Measurements from ENCODE around the gene SYNGR1. TPM values are rescaled to one million over a fixed set of nuclear protein-coding genes. Genes with fewer than 3 reads are reported as not detected.

Gene SYNGR1
- total and polyA plus RNA-seq, 12 donors, result 29.8 to 85.8 (median 41.6) TPM

DNA sequence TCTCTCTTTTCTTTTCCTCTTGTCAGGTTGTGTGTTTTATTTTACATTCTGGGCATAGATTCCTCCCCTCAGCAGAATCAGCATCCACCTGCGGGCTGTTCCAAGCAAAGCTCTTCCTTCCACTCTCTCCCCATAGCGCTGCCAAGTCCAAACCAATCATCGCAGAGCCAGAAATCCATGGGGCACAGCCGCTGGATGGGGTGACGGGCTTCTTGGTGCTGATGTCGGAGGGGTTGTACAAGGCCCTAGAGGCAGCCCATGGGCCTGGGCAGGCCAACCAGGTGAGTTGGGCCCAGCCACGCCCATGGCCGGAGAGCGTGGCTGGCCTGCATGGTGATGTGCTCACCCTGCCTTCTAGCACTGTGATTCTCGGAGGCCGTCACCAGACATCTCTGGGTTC, 71.9 kb downstream of the SYNGR1 start:
- no peak for DNase-seq

DNA sequence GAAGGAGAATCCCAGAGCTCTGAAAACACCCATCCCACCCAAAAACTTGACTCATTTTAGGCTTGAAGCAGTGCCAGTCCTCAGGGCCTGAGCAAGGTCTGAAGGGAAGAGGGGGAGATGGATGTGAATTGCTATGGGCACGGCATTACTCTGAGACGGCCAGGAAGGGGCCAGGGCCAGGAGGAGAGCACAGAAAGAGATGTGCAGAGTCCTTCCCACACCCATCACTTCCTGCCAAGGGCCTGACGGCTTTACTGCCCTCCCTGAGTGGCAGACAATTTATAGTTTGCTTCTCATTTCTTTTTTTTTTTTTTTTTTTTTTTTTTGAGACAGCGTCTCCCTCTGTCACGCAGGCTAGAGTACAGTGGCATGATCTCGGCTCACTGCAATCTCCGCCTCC, 72.3 kb downstream of the SYNGR1 start:
- no peaks in the 10 kb centered on the region for H3K9me3 ChIP-seq
- peaks cover 0 to 97% (median 57%) of the 10 kb centered on the region in 9 donors for H3K36me3 ChIP-seq
- intact Hi-C loops (cut with DNase I), result no loop called here
- TF ChIP-seq, protein P1, sequence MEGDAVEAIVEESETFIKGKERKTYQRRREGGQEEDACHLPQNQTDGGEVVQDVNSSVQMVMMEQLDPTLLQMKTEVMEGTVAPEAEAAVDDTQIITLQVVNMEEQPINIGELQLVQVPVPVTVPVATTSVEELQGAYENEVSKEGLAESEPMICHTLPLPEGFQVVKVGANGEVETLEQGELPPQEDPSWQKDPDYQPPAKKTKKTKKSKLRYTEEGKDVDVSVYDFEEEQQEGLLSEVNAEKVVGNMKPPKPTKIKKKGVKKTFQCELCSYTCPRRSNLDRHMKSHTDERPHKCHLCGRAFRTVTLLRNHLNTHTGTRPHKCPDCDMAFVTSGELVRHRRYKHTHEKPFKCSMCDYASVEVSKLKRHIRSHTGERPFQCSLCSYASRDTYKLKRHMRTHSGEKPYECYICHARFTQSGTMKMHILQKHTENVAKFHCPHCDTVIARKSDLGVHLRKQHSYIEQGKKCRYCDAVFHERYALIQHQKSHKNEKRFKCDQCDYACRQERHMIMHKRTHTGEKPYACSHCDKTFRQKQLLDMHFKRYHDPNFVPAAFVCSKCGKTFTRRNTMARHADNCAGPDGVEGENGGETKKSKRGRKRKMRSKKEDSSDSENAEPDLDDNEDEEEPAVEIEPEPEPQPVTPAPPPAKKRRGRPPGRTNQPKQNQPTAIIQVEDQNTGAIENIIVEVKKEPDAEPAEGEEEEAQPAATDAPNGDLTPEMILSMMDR (IDR thresholded peaks at IDR 0.05), result no peak
- WGBS, 2 donors, result 88 to 91% methylated on average over 7 of the region's 7 CpGs
- H3K4me3 ChIP-seq, result no peak overlapping the region
- no peaks in the 10 kb centered on the region for H3K4me1 ChIP-seq
- H3K27ac ChIP-seq, result no peak overlapping the region
- no peak for ATAC-seq
- no peaks in the 10 kb centered on the region for H3K27me3 ChIP-seq
- DNase-seq, result no peak

More for the DNA sequence above, 71.9 kb downstream of the SYNGR1 start:
- Histone ChIP-seq H3K4me1 (peaks cover 0 to 2% (median 0%) of the 10 kb centered on the region in 9 donors), H3K36me3 (peaks cover under 1 to 97% (median 53%) of the 10 kb centered on the region in 9 donors), H3K27ac (no peak overlapping the region), H3K4me3 (no peak overlapping the region), H3K27me3 (no peaks in the 10 kb centered on the region), H3K9me3 (no peaks in the 10 kb centered on the region)
- ATAC-seq, result peak in 1 of 8 donors; percentile 31
- TF ChIP-seq, protein P1 (IDR thresholded peaks at IDR 0.05), result no peak
- intact Hi-C loops (cut with DNase I), result no loop called here
- 94 to 97% methylated on average over 11 of the region's 11 CpGs for WGBS, 2 donors

DNA sequence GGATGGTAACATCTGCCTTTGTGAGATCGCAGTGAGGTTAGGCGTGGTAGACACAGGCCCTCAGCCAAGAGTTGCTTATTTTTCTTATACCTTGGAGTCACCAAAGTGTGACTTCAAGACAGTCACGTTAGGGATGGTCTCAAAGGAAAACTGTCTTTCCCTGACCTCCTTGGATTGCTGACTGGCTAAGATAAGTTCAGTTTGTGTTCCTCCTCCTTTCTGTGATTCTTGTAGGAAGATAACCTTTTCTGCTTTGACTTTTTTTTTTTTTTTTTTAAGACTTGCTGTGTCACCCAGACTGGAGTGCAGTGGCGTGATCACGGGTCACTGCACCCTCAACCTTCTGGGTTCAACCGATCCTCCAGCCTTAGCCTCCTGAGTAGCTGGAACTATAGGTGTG, 72.9 kb downstream of the SYNGR1 start:
- Histone ChIP-seq H3K9me3 (no peaks in the 10 kb centered on the region), H3K27me3 (no peaks in the 10 kb centered on the region), H3K4me3 (no peak overlapping the region), H3K36me3 (peaks cover 4 to 97% (median 61%) of the 10 kb centered on the region in 9 donors), H3K4me1 (no peaks in the 10 kb centered on the region), H3K27ac (no peak overlapping the region)
- TF ChIP-seq, protein P1 (IDR thresholded peaks at IDR 0.05), result no peak
- 93 to 96% methylated on average over 6 of the region's 6 CpGs for WGBS, 2 donors
- ATAC-seq (no peak), DNase-seq (no peak)
- intact Hi-C loops (cut with DNase I), result no loop called here

DNA sequence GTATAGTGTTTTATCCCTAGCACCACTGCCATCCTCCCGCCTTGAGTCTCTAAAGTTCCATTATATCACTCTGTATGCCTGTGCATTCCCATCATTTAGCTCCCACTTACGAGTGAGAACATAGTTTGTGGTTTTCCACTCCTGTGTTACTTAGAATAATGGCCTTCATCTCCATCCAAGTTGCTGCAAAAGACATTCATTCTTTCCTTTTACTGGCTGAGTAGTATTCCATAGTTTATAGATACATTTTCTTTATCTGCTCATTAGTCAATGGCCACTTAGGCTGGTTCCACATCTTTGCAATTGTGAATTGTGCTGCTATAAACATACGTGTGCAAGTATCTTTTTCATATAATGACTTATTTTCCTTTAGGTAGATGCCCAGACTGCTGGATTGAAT, 74.2 kb downstream of the SYNGR1 start:
- Histone ChIP-seq H3K4me1 (no peaks in the 10 kb centered on the region), H3K27me3 (no peaks in the 10 kb centered on the region), H3K27ac (no peak overlapping the region), H3K9me3 (no peaks in the 10 kb centered on the region), H3K36me3 (peaks cover 4 to 97% (median 64%) of the 10 kb centered on the region in 9 donors), H3K4me3 (no peak overlapping the region)
- intact Hi-C loops (cut with DNase I), result no loop called here
- ATAC-seq, result no peak
- TF ChIP-seq, protein P1 (IDR thresholded peaks at IDR 0.05), result no peak
- no peak for DNase-seq
- 95 to 99% methylated on average over 3 of the region's 3 CpGs for WGBS, 2 donors

Data from heart right ventricle (tissue), 16 donors.